Neuronal stem cell (in vitro differentiated cells): ENCODE data around the gene RHOF.

ENCODE experiments used
- DNase-seq: peaks from one replicate; pipeline ENCODE4 v3.0.0-alpha.2; 2013; ENCODE audit warnings: low spot score
- H2AFZ ChIP-seq: one replicate; pipeline ENCODE4 v1.6.1; 2013; ENCODE audit warnings: mild to moderate bottlenecking, low read length, inconsistent platforms
- H2AK5ac ChIP-seq: 2 replicates; pipeline ENCODE4 v1.6.1; 2013; ENCODE audit warnings: low read depth, mild to moderate bottlenecking, inconsistent platforms, low read length, moderate library complexity, mixed read lengths
- H2BK120ac ChIP-seq: 2 replicates; pipeline ENCODE4 v1.6.1; 2013; ENCODE audit warnings: low read depth, mild to moderate bottlenecking, inconsistent platforms, low read length, moderate library complexity, mixed read lengths
- H2BK12ac ChIP-seq: one replicate; pipeline ENCODE4 v1.6.1; 2013; ENCODE audit warnings: low read length, inconsistent platforms
- H2BK15ac ChIP-seq: 2 replicates; pipeline ENCODE4 v1.6.1; 2013; ENCODE audit warnings: mild to moderate bottlenecking, low read length, inconsistent platforms, mixed read lengths
- H2BK5ac ChIP-seq: one replicate; pipeline ENCODE4 v1.6.1; 2013; ENCODE audit warnings: inconsistent platforms, mild to moderate bottlenecking, low read length, moderate library complexity
- H3K14ac ChIP-seq: one replicate; pipeline ENCODE4 v1.6.1; 2013; ENCODE audit warnings: low read length, inconsistent platforms
- H3K18ac ChIP-seq: 2 replicates; pipeline ENCODE4 v1.6.1; 2013; ENCODE audit warnings: low read length, inconsistent platforms
- H3K23ac ChIP-seq: 2 replicates; pipeline ENCODE4 v1.6.1; 2013; ENCODE audit warnings: low read depth, mild to moderate bottlenecking, mixed read lengths, low read length, inconsistent platforms; ENCODE audit not compliant: poor library complexity
- H3K27ac ChIP-seq: replicated peaks from 3 replicates; pipeline ENCODE4 v1.5.1; 2013; ENCODE audit warnings: low read length, inconsistent platforms
- H3K27me3 ChIP-seq, 3 experiments: 2 replicates each; pipeline ENCODE4 v1.6.1; 2013; ENCODE audit warnings: low read length in 3 of 3, mild to moderate bottlenecking in 2 of 3, inconsistent platforms in 1 of 3, low read depth in 1 of 3, mixed read lengths in 1 of 3, moderate library complexity in 1 of 3; ENCODE audit not compliant: control insufficient read depth in 3 of 3, insufficient read depth in 3 of 3
- H3K36me3 ChIP-seq, 2 donors: replicated peaks in 1 of 2; 2 replicates each; pipeline ENCODE4 v1.6.1; 2013; ENCODE audit warnings: low read length in 2 of 2; ENCODE audit not compliant: control insufficient read depth in 2 of 2, insufficient read depth in 2 of 2
- H3K4ac ChIP-seq: 2 replicates; pipeline ENCODE4 v1.6.1; 2013; ENCODE audit warnings: inconsistent platforms, mild to moderate bottlenecking, low read length, moderate library complexity
- H3K4me1 ChIP-seq, 2 donors: 1 replicate in 1 of 2; 2 replicates in 1 of 2; pipeline ENCODE4 v1.6.1; 2013; ENCODE audit warnings: low read length in 2 of 2, low read depth in 1 of 2; ENCODE audit not compliant: control insufficient read depth in 2 of 2, insufficient read depth in 1 of 2
- H3K4me2 ChIP-seq: one replicate; pipeline ENCODE4 v1.6.1; 2013; ENCODE audit warnings: mild to moderate bottlenecking, low read length, inconsistent platforms; ENCODE audit not compliant: insufficient read depth, poor library complexity, severe bottlenecking
- H3K4me3 ChIP-seq, 2 donors: 2 replicates each; pipeline ENCODE4 v1.5.1; 2013; ENCODE audit warnings: low read length in 2 of 2, mild to moderate bottlenecking in 2 of 2, inconsistent platforms in 1 of 2, moderate library complexity in 1 of 2
- H3K79me1 ChIP-seq: one replicate; pipeline ENCODE4 v1.6.1; 2013; ENCODE audit warnings: low read depth, mild to moderate bottlenecking, inconsistent platforms, low read length, moderate library complexity
- H3K9ac ChIP-seq: one replicate; pipeline ENCODE4 v1.6.1; 2013; ENCODE audit warnings: mild to moderate bottlenecking, low read depth, low read length, inconsistent platforms; ENCODE audit not compliant: poor library complexity
- H3K9me3 ChIP-seq, 2 donors: replicated peaks in 1 of 2; 2 replicates each; pipeline versions ENCODE3 to v1.6.1; 2013; ENCODE audit warnings: low read length in 2 of 2, mild to moderate bottlenecking in 2 of 2, inconsistent platforms in 1 of 2, low read depth in 1 of 2, mixed read lengths in 1 of 2, moderate library complexity in 1 of 2; ENCODE audit not compliant: control insufficient read depth in 2 of 2, insufficient read depth in 1 of 2
- H4K8ac ChIP-seq: one replicate; pipeline ENCODE4 v1.6.1; 2013; ENCODE audit warnings: low read depth, mild to moderate bottlenecking, inconsistent platforms, low read length, moderate library complexity
- H4K91ac ChIP-seq: one replicate; pipeline ENCODE4 v1.6.1; 2013; ENCODE audit warnings: low read length, low read depth, mild to moderate bottlenecking, inconsistent platforms; ENCODE audit not compliant: poor library complexity
- WGBS, 2 donors: extraction: QIAGEN DNeasy Blood & Tissue Kit; methylation state at CpG; one replicate each; pipeline ENCODE4 v1.1.7; 2013; ENCODE audit warnings: missing lambda C conversion rate in 2 of 2, mixed read lengths in 1 of 2; ENCODE audit not compliant: insufficient read length in 2 of 2, insufficient replicate concordance in 1 of 2; ENCODE audit errors: extremely low coverage in 2 of 2; 5-methylcytosine and 5-hydroxymethylcytosine counted together

Gene RHOF

DNA sequence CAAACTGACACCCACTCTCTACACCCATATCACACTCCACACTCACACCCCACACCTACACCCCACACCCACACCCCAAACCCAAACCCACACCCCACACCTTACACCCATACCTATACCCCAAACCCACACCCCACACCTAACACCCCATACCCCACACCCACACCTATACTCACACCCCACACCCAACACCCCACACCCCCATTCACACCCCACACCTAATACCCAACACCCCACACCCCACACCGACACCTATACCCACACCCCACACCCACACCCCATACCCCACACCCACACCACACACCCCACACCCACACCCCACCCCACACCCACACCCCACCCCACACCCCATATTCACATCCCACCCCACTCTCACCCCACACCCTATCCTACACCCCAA, 42.5 kb downstream of the RHOF start:
- Histone ChIP-seq H4K91ac (no peak overlapping the region), H2BK12ac (no peak overlapping the region), H3K4me1 (peaks cover 9 to 10% of the 10 kb centered on the region in 2 donors), H2BK5ac (no peak overlapping the region), H3K4ac (no peak overlapping the region), H3K79me1 (peaks cover 1% of the 10 kb centered on the region), H3K4me3 (no peak overlapping the region), H2AFZ (no peak overlapping the region), H4K8ac (no peak overlapping the region), H3K27me3 (no peaks in the 10 kb centered on the region), H2BK15ac (no peak overlapping the region), H2AK5ac (no peak overlapping the region), H3K23ac (no peak overlapping the region), H3K9ac (no peak overlapping the region), H2BK120ac (no peak overlapping the region), H3K4me2 (no peak overlapping the region), H3K27ac (no peak overlapping the region), H3K14ac (no peak overlapping the region), H3K9me3 (no peaks in the 10 kb centered on the region), H3K18ac (no peak overlapping the region), H3K36me3 (peaks cover 5 to 9% of the 10 kb centered on the region in 2 donors)
- 100% methylated on average over 1 of the region's 1 CpG; no CpG with 5 or more reads in 1 of the 2 donors for WGBS, 2 donors
- no peak for DNase-seq

DNA sequence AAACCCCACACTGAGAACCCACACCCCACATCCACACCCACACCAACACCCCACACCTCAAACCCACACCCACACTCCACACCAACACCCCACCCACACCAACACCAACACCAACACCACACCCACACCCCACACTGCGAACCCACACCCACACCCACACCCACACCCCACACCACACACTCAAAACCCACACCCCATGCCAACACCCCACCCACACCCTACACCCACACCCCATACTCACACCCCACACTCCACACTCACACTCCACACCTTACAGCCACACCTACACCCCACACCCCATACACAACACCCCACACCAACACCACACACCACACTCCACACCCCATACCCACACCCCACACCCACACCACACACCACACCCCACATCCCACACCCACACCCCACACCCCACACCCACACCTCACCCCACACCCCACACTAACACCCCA, 43.0 kb downstream of the RHOF start:
- Histone ChIP-seq H3K4me1 (peaks cover 9 to 10% of the 10 kb centered on the region in 2 donors), H3K27ac (no peak overlapping the region), H4K91ac (no peak overlapping the region), H2BK12ac (no peak overlapping the region), H3K14ac (no peak overlapping the region), H3K27me3 (no peaks in the 10 kb centered on the region), H3K4me2 (no peak overlapping the region), H3K36me3 (peaks cover 5 to 9% of the 10 kb centered on the region in 2 donors), H3K4ac (no peak overlapping the region), H3K4me3 (no peak overlapping the region), H2BK120ac (no peak overlapping the region), H3K79me1 (peaks cover 1% of the 10 kb centered on the region), H3K23ac (no peak overlapping the region), H3K9me3 (no peaks in the 10 kb centered on the region), H4K8ac (no peak overlapping the region), H2BK15ac (no peak overlapping the region), H2AK5ac (no peak overlapping the region), H3K18ac (no peak overlapping the region), H3K9ac (no peak overlapping the region), H2BK5ac (no peak overlapping the region), H2AFZ (no peak overlapping the region)
- no peak for DNase-seq
- WGBS, 2 donors, result 60% methylated on average over 1 of the region's 1 CpG; no CpG with 5 or more reads in 1 of the 2 donors

DNA sequence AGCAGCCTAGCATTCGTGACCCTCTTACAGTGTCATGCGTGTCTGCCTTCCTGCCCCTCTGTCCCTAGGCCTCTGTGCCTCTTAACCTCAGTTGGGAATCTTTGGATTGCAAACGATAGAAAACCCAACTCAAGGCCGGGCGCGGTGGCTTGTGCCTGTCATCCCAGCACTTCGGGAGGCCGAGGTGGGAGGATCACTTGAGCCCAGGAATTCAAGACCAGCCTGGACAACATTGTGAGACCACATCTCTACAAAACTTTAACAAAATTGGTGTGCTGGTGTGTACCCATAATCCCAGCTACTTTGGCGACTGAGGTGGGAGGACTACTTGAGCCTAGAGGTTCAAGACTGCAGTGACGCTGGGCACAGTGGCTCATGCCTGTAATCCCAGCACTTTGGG, 44.2 kb downstream of the RHOF start:
- Histone ChIP-seq H2BK12ac (no peak overlapping the region), H3K9me3 (no peaks in the 10 kb centered on the region), H3K4ac (no peak overlapping the region), H3K23ac (no peak overlapping the region), H3K4me2 (no peak overlapping the region), H3K27ac (no peak overlapping the region), H2AK5ac (no peak overlapping the region), H3K4me3 (no peak overlapping the region), H3K79me1 (peaks cover 5% of the 10 kb centered on the region), H4K8ac (no peak overlapping the region), H2AFZ (peak overlapping the region; percentile 62), H2BK120ac (peak overlapping the region; percentile 22), H2BK15ac (no peak overlapping the region), H4K91ac (no peak overlapping the region), H2BK5ac (no peak overlapping the region), H3K36me3 (peaks cover 5 to 9% of the 10 kb centered on the region in 2 donors), H3K9ac (no peak overlapping the region), H3K4me1 (peaks cover 9% of the 10 kb centered on the region in 2 donors), H3K27me3 (no peaks in the 10 kb centered on the region), H3K14ac (no peak overlapping the region), H3K18ac (no peak overlapping the region)
- WGBS, 2 donors, result no CpG with 5 or more reads among the region's 10 CpGs
- DNase-seq, result no peak

GRCh38 chr12:121748571-121749265, 44.8 kb downstream of the RHOF start:
- Histone ChIP-seq H3K14ac (peak overlapping the region; percentile 42), H3K79me1 (peaks cover 4% of the 10 kb centered on the region), H2BK15ac (no peak overlapping the region), H3K36me3 (peaks cover 5 to 9% of the 10 kb centered on the region in 2 donors), H3K4me2 (no peak overlapping the region), H4K91ac (no peak overlapping the region), H2AK5ac (peak overlapping the region; percentile 18), H3K27ac (peak overlapping the region; percentile 28), H3K4me1 (peaks cover 9% of the 10 kb centered on the region in 2 donors), H3K18ac (peak overlapping the region; percentile 29), H3K27me3 (no peaks in the 10 kb centered on the region), H2BK12ac (no peak overlapping the region), H2BK120ac (no peak overlapping the region), H3K9me3 (no peaks in the 10 kb centered on the region), H3K4me3 (no peak overlapping the region), H3K9ac (no peak overlapping the region), H4K8ac (no peak overlapping the region), H2BK5ac (peak overlapping the region; percentile 77), H3K4ac (peak overlapping the region; percentile 46), H3K23ac (peak overlapping the region; percentile 10), H2AFZ (peak overlapping the region; percentile 62)
- DNase-seq, result no peak
- WGBS, 2 donors, result no CpG with 5 or more reads among the region's 17 CpGs
